Fibroblast of lung (primary cell): ENCODE measurements around the gene ELAVL2. TPM values are rescaled to one million over a fixed set of nuclear protein-coding genes. Genes with fewer than 3 reads are reported as not detected.

Experiments used
- DNase-seq, 2 donors: peaks; one replicate each; pipeline versions ENCODE4 v3.0.0 to v3.0.0-alpha.2; 2010; ENCODE audit warnings: low read depth in 2 of 2
- H2AFZ ChIP-seq: 2 replicates; pipeline ENCODE4 v1.5.1; 2012; ENCODE audit warnings: low read length, control low read depth, inconsistent platforms
- H3K27ac ChIP-seq: 2 replicates; pipeline ENCODE4 v1.5.1; 2011; ENCODE audit warnings: low read length, control low read depth; ENCODE audit not compliant: insufficient read depth
- H3K27me3 ChIP-seq: 2 replicates; pipeline ENCODE4 v1.5.1; 2011; ENCODE audit warnings: mild to moderate bottlenecking, low read length; ENCODE audit not compliant: control insufficient read depth, insufficient read depth
- H3K36me3 ChIP-seq: 2 replicates; pipeline ENCODE4 v1.5.1; 2011; ENCODE audit warnings: low read length; ENCODE audit not compliant: control insufficient read depth, insufficient read depth
- H3K4me1 ChIP-seq: 2 replicates; pipeline ENCODE4 v1.5.1; 2011; ENCODE audit warnings: low read length; ENCODE audit not compliant: control insufficient read depth, insufficient read depth; ENCODE audit errors: extremely low read depth
- H3K4me2 ChIP-seq: 2 replicates; pipeline ENCODE4 v1.5.1; 2011; ENCODE audit warnings: low read length, control low read depth; ENCODE audit not compliant: insufficient read depth; ENCODE audit errors: extremely low read depth
- H3K4me3 ChIP-seq, 4 experiments: fragments of 200-600 bp in 1 of 4; sonication (generic) in 1 of 4; replicated peaks in 1 of 4; 2 replicates each; pipeline ENCODE4 v1.5.1; 2011 to 2016; ENCODE audit warnings: low read length in 4 of 4, low read depth in 3 of 4, mild to moderate bottlenecking in 3 of 4, control low read depth in 2 of 4, inconsistent platforms in 1 of 4, mixed read lengths in 1 of 4; ENCODE audit not compliant: insufficient read depth in 1 of 4; ENCODE audit errors: control extremely low read depth in 1 of 4
- H3K79me2 ChIP-seq: 2 replicates; pipeline ENCODE4 v1.5.1; 2012; ENCODE audit warnings: mild to moderate bottlenecking, low read length, inconsistent platforms; ENCODE audit not compliant: control insufficient read depth, insufficient read depth
- H3K9ac ChIP-seq: 2 replicates; pipeline ENCODE4 v1.5.1; 2011; ENCODE audit warnings: mild to moderate bottlenecking, low read length, control low read depth; ENCODE audit not compliant: insufficient read depth
- H3K9me3 ChIP-seq: 2 replicates; pipeline ENCODE4 v1.5.1; 2012; ENCODE audit warnings: low read depth, low read length; ENCODE audit not compliant: control insufficient read depth, insufficient read depth
- H4K20me1 ChIP-seq: 2 replicates; pipeline ENCODE4 v1.5.1; 2011; ENCODE audit warnings: low read length; ENCODE audit not compliant: control insufficient read depth, insufficient read depth; ENCODE audit errors: extremely low read depth
- CTCF ChIP-seq, 2 donors: IDR thresholded peaks in 1 of 2; conservative IDR thresholded peaks in 1 of 2; 1 replicate in 1 of 2; 2 replicates in 1 of 2; pipeline ENCODE4 v1.5.1; 2011 to 2012; ENCODE audit warnings: low read length in 2 of 2, control low read depth in 1 of 2, inconsistent platforms in 1 of 2, low read depth in 1 of 2, mild to moderate bottlenecking in 1 of 2
- EZH2 ChIP-seq: IDR thresholded peaks from 2 replicates; pipeline ENCODE4 v1.5.1; 2012; ENCODE audit warnings: low read length, control low read depth, mild to moderate bottlenecking; ENCODE audit errors: missing control alignments
- polyA plus RNA-seq, 2 donors: library from polyadenylated mRNA; depleted of rRNA in 1 of 2; stranded (reverse) in 1 of 2; unstranded in 1 of 2; fragments of >200 nt; gene quantifications; 2 replicates each; pipeline ENCODE4 v1.2.1, GENCODE V29; 2011 to 2012; ENCODE audit warnings: missing spikeins in 1 of 2
- total RNA-seq: library from RNA; depleted of rRNA; stranded (reverse); fragments of >200 nt; gene quantifications from 2 replicates; pipeline ENCODE4 v1.2.1, GENCODE V29; 2014

The ELAVL2 gene
- total and polyA plus RNA-seq, 2 donors (not counting 1 experiment from before 2014, with no cell fraction given), result under 0.01 to 0.03 TPM

- no peak overlapping the region for H3K4me2 ChIP-seq
- H3K36me3 ChIP-seq, result no peaks in the 10 kb centered on the region
- H3K9ac ChIP-seq, result no peak overlapping the region
- H3K27me3 ChIP-seq, result no peaks in the 10 kb centered on the region
- no peak for TF ChIP-seq CTCF (conservative IDR thresholded peaks at IDR 0.05 in 1 of 2, IDR thresholded peaks at IDR 0.05 in 1 of 2; ENCODE audit: low read depth in 1 of 2, low read length in 2 of 2)
- no peak for TF ChIP-seq EZH2
- H3K4me1 ChIP-seq, result no peaks in the 10 kb centered on the region
- no peaks in the 10 kb centered on the region for H3K79me2 ChIP-seq
- no peak overlapping the region for H3K27ac ChIP-seq
- H4K20me1 ChIP-seq, result no peaks in the 10 kb centered on the region
- DNase-seq, result peak in 1 of 2 donors; percentile 25
- no peaks in the 10 kb centered on the region for H3K9me3 ChIP-seq
- H3K4me3 ChIP-seq, result peak overlapping the region in 1 of 4 experiments; percentile 25
- H2AFZ ChIP-seq, result no peak overlapping the region
These were observed 24.9 kb upstream of the ELAVL2 start for GRCh38 chr9:23850690-23851629.

DNA sequence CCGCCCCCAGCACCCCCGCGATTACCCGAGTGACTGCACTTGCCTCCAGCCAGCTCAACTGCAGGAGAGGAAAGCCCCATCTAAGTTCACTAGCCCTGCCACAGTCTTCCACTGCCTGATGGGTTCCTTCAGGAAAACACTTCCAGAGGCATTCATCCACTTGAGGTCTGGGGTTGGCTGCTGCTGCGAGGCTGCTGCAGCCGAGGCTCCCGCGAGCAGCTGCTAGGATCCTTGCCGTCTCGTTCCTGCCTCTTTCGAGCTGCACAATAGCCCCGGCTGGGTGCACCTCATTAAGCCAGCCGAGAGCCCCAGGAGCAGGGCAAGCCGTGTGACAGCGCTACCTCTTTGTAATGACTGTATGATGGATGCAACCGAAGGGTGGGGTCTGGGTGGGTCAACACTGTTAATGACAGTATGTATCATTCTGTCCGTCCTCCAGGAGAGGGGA, 24.2 kb upstream of the ELAVL2 start:
- Histone ChIP-seq H3K4me2 (no peak overlapping the region), H3K9ac (no peak overlapping the region), H3K9me3 (no peaks in the 10 kb centered on the region), H3K4me1 (no peaks in the 10 kb centered on the region), H3K27ac (no peak overlapping the region), H3K36me3 (no peaks in the 10 kb centered on the region), H3K4me3 (no peak overlapping the region), H2AFZ (no peak overlapping the region), H3K79me2 (no peaks in the 10 kb centered on the region), H4K20me1 (no peaks in the 10 kb centered on the region), H3K27me3 (no peaks in the 10 kb centered on the region)
- TF ChIP-seq EZH2, result no peak
- TF ChIP-seq CTCF (conservative IDR thresholded peaks at IDR 0.05 in 1 of 2, IDR thresholded peaks at IDR 0.05 in 1 of 2; ENCODE audit: low read depth in 1 of 2, low read length in 2 of 2), result no peak
- DNase-seq, result peak in 1 of 2 donors; percentile 15

- no peak overlapping the region for H2AFZ ChIP-seq
- H3K4me2 ChIP-seq, result no peak overlapping the region
- no peaks in the 10 kb centered on the region for H3K27me3 ChIP-seq
- H3K79me2 ChIP-seq, result no peaks in the 10 kb centered on the region
- H3K9ac ChIP-seq, result no peak overlapping the region
- H3K4me1 ChIP-seq, result no peaks in the 10 kb centered on the region
- H4K20me1 ChIP-seq, result no peaks in the 10 kb centered on the region
- H3K9me3 ChIP-seq, result no peaks in the 10 kb centered on the region
- no peaks in the 10 kb centered on the region for H3K36me3 ChIP-seq
- DNase-seq, result no peak
- no peak overlapping the region for H3K4me3 ChIP-seq
- H3K27ac ChIP-seq, result no peak overlapping the region
- TF ChIP-seq CTCF (conservative IDR thresholded peaks at IDR 0.05 in 1 of 2, IDR thresholded peaks at IDR 0.05 in 1 of 2; ENCODE audit: low read depth in 1 of 2, low read length in 2 of 2) (no peak), EZH2 (no peak)
These were observed 23.5 kb upstream of the ELAVL2 start for GRCh38 chr9:23849379-23850035.
